Right lobe of liver (tissue), 6 donors: ENCODE data around the gene TNS3. TPM values are rescaled to one million over a fixed set of nuclear protein-coding genes. Genes with fewer than 3 reads are reported as not detected.

ENCODE experiments used
- ATAC-seq, 4 donors: fragments of 200-7000 bp; cut with Tn5 transposase; one replicate each; pipeline ENCODE4 v1.9.1; 2020; ENCODE audit warnings: mild to moderate bottlenecking in 4 of 4, moderate library complexity in 4 of 4
- DNase-seq, 3 donors: peaks; one replicate each; pipeline ENCODE4 v3.0.0-alpha.2; 2020
- H3K27ac ChIP-seq, 3 donors: fragments of 200-600 bp; one replicate each; pipeline ENCODE4 v1.8.0; 2022
- H3K27me3 ChIP-seq, 2 donors: fragments of 200-600 bp; one replicate each; pipeline ENCODE4 v1.8.0; 2022
- H3K36me3 ChIP-seq, 4 donors: fragments of 200-600 bp; sonication (generic) in 1 of 4; one replicate each; pipeline versions ENCODE4 v1.5.1 to v1.8.0; 2017 to 2022; ENCODE audit warnings: control low read depth in 1 of 4
- H3K4me1 ChIP-seq, 4 donors: fragments of 200-600 bp; sonication (generic) in 1 of 4; one replicate each; pipeline versions ENCODE4 v1.5.1 to v1.8.0; 2017 to 2022; ENCODE audit warnings: control low read depth in 1 of 4
- H3K4me3 ChIP-seq, 3 donors: fragments of 200-600 bp; one replicate each; pipeline ENCODE4 v1.8.0; 2022
- H3K9me3 ChIP-seq, 4 donors: fragments of 200-600 bp; sonication (generic) in 1 of 4; one replicate each; pipeline versions ENCODE4 v1.5.1 to v1.8.0; 2017 to 2022; ENCODE audit warnings: control low read depth in 1 of 4
- POLR2A ChIP-seq: fragments of 450-650 bp; IDR thresholded peaks from one replicate; pipeline ENCODE4 v1.6.1; 2017; ENCODE audit warnings: antibody characterized with exemption, mild to moderate bottlenecking
- WGBS: methylation state at CpG from one replicate; pipeline ENCODE4 v1.1.6; 2018; ENCODE audit warnings: low coverage, low lambda C conversion rate; ENCODE audit not compliant: insufficient coverage; ENCODE audit errors: missing lambda C conversion rate; 5-methylcytosine and 5-hydroxymethylcytosine counted together
- intact Hi-C, 2 donors: fragments of 100-400 bp; cut with DNase I; formaldehyde crosslinking; loops; one replicate each; pipeline versions ENCODE4 v1.11.2 to v1.14.1; 2022
- total RNA-seq, 6 experiments: library from RNA; depleted of rRNA in 2 of 6; stranded (reverse); fragments of >200 nt in 2 of 6; fragmentation: NEBNext Ultra II Directional in 3 of 6; extraction: Animal tissue kit (Norgen Biotek cat#: 25700) in 3 of 6; gene quantifications; one replicate each; pipeline versions ENCODE4 v1.1.0 to v1.2.4, GENCODE V29; 2016 to 2023
- TF ChIP-seq, protein P1 (sequence below), 4 donors: fragments of 200-600 bp in 3 of 4; fragments of 450-650 bp in 1 of 4; IDR thresholded peaks; one replicate each; pipeline versions ENCODE4 v1.5.1 to v1.8.0; 2016 to 2022; ENCODE audit warnings: antibody characterized with exemption in 4 of 4, mild to moderate bottlenecking in 2 of 4
- donor health status: DM: no; HTN: yes; CAD: no.
- donor health status: DM: no; HTN: no; CAD: no.
- donor health status: DM: no; HTN: no; CAD: no.
- donor health status: DM: no; HTN: yes; CAD: no.
- donor health status: DM: no; HTN: yes; CAD: no.

Gene TNS3
- total RNA-seq, 6 experiments from 2014 or later, result 51.2 to 95.0 (median 58.4) TPM

DNA sequence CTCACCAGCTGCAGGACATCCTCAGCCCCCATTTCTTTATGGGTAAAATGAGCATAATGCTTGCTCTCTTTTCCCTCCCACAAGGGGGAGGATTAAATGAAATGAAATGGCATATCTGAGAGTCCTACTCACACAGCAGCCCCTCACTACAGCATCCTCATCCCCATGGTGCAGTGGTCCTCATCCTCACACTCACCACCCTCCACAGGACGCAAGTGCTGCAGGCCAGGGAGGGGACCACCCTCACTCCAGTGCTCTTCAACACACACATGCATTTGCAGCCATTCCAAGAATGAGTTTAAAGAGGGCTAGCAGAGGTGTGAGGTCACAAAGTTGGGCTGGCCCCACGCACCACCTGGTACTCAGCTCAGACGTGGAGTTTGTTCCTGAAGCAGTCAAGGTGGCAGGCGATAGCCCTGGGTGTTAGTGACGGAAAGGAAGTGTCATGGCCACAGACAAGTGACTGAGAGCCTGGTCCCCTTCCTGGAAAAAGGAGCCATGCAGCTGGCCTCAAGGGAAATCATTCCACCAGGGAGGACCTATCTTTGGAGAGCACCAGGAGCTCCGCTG lies 234.0 kb downstream of the TNS3 start:
- no peak overlapping the region for H3K27ac ChIP-seq
- H3K36me3 ChIP-seq, result peaks cover 0 to 32% (median 9%) of the 10 kb centered on the region in 4 donors
- intact Hi-C loops, result no loop called here
- H3K27me3 ChIP-seq, result no peaks in the 10 kb centered on the region
- ATAC-seq (no peak), DNase-seq (no peak)
- WGBS, result 69% methylated on average over 4 of the region's 6 CpGs
- H3K9me3 ChIP-seq, result no peaks in the 10 kb centered on the region
- TF ChIP-seq, protein P1, sequence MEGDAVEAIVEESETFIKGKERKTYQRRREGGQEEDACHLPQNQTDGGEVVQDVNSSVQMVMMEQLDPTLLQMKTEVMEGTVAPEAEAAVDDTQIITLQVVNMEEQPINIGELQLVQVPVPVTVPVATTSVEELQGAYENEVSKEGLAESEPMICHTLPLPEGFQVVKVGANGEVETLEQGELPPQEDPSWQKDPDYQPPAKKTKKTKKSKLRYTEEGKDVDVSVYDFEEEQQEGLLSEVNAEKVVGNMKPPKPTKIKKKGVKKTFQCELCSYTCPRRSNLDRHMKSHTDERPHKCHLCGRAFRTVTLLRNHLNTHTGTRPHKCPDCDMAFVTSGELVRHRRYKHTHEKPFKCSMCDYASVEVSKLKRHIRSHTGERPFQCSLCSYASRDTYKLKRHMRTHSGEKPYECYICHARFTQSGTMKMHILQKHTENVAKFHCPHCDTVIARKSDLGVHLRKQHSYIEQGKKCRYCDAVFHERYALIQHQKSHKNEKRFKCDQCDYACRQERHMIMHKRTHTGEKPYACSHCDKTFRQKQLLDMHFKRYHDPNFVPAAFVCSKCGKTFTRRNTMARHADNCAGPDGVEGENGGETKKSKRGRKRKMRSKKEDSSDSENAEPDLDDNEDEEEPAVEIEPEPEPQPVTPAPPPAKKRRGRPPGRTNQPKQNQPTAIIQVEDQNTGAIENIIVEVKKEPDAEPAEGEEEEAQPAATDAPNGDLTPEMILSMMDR (IDR thresholded peaks at IDR 0.05), result no peak
- no peak for TF ChIP-seq POLR2A
- H3K4me1 ChIP-seq, result no peaks in the 10 kb centered on the region
- H3K4me3 ChIP-seq, result no peak overlapping the region

DNA sequence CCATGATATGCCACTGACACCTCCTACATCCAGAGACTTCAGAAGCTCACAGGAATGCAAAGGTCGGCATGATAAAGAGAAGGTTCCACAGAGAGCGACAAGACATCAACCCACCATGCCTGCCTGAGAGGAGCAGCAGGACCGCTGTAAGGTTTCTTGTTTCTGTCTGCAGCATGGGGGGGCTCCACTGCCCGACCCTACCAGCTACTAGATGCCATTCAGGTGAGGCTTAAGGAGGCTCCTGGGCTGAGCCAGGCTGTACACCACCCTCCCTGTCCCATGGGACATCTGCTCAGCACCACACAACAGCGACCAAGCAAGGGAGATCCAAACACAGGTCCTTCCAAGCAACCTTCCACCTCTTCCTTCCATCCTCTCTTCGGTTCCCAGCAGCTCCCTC lies 234.6 kb downstream of the TNS3 start:
- DNase-seq, result no peak
- Histone ChIP-seq H3K4me1 (no peaks in the 10 kb centered on the region), H3K9me3 (no peaks in the 10 kb centered on the region), H3K4me3 (no peak overlapping the region), H3K27ac (no peak overlapping the region), H3K36me3 (peaks cover 0 to 32% (median 9%) of the 10 kb centered on the region in 4 donors), H3K27me3 (no peaks in the 10 kb centered on the region)
- intact Hi-C loops, result no loop called here
- 94% methylated on average over 3 of the region's 6 CpGs for WGBS
- no peak for ATAC-seq
- TF ChIP-seq, protein P1 (IDR thresholded peaks at IDR 0.05), result no peak
- TF ChIP-seq POLR2A, result no peak

DNA sequence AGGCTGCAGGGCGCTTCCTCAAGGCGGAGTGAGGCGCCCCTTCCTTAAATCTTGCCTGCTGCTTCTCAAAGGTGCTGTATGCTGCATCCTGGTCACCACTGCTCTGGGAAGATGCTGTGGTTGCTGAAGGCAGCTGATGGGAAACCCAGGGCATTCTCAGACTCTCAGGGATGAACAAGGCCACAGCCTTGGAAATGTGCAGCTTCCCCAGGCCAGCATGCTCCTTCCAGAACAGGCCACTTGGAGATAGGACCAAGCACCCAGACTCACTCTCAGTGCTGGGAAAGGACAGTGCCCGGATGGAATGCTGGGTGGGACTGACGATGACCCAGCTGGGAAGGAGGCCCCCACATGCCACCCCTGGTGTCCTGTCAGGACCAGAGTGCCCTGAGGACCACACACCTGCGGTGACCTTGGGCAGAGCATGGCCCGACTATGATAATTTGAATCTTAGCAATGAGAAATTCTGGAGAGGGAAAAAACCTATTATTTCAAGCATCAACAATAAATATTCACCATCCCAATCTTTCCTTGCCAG lies 235.5 kb downstream of the TNS3 start:
- H3K27me3 ChIP-seq, result no peaks in the 10 kb centered on the region
- ATAC-seq (no peak), DNase-seq (no peak)
- H3K36me3 ChIP-seq, result peaks cover 0 to 36% (median 9%) of the 10 kb centered on the region in 4 donors
- intact Hi-C loops, result no loop called here
- TF ChIP-seq POLR2A, result no peak
- TF ChIP-seq, protein P1 (IDR thresholded peaks at IDR 0.05), result no peak
- H3K4me3 ChIP-seq, result no peak overlapping the region
- 94% methylated on average over 2 of the region's 7 CpGs for WGBS
- H3K27ac ChIP-seq, result no peak overlapping the region
- no peaks in the 10 kb centered on the region for H3K4me1 ChIP-seq
- no peaks in the 10 kb centered on the region for H3K9me3 ChIP-seq

DNA sequence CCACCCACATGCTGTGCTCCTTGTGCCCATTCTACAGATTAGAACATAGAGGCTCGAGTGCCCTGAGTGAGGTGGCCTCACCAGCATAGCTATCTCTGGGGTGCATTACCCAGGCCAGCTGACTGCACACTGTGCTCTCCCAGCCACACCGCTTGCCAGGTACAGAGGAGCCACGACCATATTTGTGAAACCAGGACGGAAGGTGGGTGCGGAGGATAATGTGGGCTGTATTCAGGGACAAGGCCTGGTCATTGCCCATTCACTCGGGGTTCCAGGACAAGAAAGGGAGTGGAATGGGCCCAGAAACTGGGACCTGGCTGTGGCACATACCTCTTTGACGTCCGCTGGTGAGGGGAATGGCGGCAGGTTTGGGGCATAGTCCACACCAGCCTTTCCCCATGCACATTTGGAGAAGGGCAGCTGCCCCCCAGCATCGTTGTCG lies 236.0 kb downstream of the TNS3 start:
- intact Hi-C loops, result no loop called here
- no peaks in the 10 kb centered on the region for H3K27me3 ChIP-seq
- no peak overlapping the region for H3K27ac ChIP-seq
- 96% methylated on average over 4 of the region's 11 CpGs for WGBS
- ATAC-seq, result no peak
- no peak overlapping the region for H3K4me3 ChIP-seq
- H3K4me1 ChIP-seq, result no peaks in the 10 kb centered on the region
- no peak for DNase-seq
- peaks cover 0 to 36% (median 9%) of the 10 kb centered on the region in 4 donors for H3K36me3 ChIP-seq
- no peak for TF ChIP-seq POLR2A
- TF ChIP-seq, protein P1 (IDR thresholded peaks at IDR 0.05), result no peak
- no peaks in the 10 kb centered on the region for H3K9me3 ChIP-seq
